Stimulated activated CD4-positive, alpha-beta T cell treated with anti-CD3 and anti-CD28 coated beads, Interleukin-12 subunit alpha, Interleukin-12 subunit beta, amount 100 ng/mL, for 48 hours (primary cell): Measurements from ENCODE around the gene ZFHX3.

Experiments used
- DNase-seq, 3 donors: peaks; one replicate each; pipeline ENCODE4 v3.0.0-alpha.2; 2020; ENCODE audit warnings: low read depth in 2 of 3, low spot score in 1 of 3

ZFHX3 gene

GRCh38 chr16:72934636-72935403 lies 113.1 kb downstream of the ZFHX3 start:
- no peak for DNase-seq

DNA sequence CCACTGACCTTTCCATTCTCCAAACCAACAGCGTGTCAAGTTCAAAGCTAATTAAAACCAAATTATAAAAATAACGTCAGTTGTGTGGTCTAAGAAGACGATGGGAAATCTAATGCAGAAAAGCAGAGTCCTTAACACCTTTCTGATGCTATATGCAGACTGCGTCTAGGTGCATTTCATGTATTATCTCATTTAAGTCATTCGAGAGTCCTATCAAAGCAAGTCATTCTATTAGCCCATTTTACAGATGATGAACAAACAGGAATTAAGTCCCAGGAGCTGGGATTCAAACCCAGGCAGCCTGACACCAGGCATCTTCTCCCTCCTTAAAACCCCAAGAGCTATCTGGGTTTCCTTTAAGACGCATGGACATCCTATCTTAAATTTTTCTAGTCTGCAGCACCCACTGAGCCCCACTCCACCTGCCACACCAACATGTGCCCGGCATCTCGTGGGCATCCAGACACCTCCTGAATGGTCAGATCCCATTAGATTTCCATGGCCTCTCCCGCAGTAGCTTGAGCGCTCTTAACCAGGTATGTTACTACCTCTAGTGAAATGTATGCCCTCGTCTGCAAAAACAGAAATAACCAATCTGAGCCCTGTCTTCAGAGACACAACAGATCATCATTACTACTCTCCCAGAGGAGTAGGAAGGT lies 115.1 kb downstream of the ZFHX3 start:
- no peak for DNase-seq

GRCh38 chr16:72932050-72932449 lies 115.9 kb downstream of the ZFHX3 start:
- no peak for DNase-seq

DNA sequence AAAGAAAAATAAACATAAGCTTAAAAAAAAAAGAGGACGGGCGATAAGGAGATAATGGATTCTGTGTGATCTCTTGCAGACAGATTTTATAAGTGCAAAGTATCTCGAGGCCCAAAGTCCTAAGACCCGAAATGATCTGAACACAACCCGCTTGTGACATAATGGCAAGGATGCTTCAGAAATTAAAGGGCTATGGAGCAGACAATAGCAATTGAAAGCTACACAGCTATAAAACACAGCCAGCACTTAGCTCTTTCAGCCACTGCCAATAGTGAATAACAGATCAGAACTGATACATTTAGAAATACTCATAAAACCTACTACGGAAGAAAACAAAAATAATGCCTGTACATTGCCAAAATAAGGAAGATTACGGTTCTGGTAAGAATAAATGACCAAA lies 117.5 kb downstream of the ZFHX3 start:
- no peak for DNase-seq

- no peak for DNase-seq
Observed at GRCh38 chr16:72928090-72928981, 119.6 kb downstream of the ZFHX3 start.

GRCh38 chr16:72927199-72928089 lies 120.5 kb downstream of the ZFHX3 start:
- no peak for DNase-seq

DNA sequence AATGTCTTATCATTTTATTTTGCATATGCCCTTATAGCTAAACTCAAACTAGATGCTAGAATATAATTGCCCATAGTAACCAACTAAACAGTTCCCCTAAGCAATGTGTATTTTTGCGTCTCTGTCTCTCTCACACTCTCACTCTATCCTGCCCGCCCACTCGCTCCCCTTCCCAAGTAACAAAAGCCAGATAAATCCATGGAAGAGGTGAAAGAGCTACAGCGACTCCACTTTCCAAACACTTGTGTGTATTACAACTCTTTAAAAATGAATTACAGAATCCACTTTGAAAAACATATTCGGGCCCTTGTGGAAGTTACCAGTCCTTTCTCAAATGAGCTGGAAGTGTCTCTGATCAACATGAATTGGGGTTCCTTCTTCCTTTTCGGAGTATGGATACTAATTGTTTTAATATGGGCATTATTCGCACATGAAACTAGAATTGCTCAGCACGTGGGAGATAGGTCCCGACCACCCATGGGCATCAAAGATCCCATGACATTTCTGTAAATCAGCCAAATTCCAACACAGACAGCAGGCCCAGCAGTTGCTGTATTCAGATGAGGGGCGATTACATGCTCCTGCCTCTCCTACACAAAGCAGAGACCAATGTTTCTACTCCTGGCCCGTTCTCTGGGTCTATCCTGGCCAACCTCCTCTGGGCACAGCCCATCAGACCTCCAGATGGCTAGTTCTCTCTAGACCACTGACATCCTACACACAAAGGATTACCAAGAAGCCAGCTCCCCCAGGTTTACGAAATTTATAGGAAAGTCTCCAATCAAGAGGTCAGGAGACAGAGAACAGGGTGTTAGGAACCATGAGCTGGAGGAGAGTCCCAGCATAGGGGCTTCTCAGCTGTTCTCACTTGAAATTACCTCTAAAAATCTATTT lies 121.5 kb downstream of the ZFHX3 start:
- DNase-seq = no peak

- DNase-seq = no peak
Observed at GRCh38 chr16:72925631-72925979, 122.3 kb downstream of the ZFHX3 start.

- no peak for DNase-seq
Observed at GRCh38 chr16:72924927-72925630, 122.8 kb downstream of the ZFHX3 start.

GRCh38 chr16:72924537-72924926 lies 123.4 kb downstream of the ZFHX3 start:
- DNase-seq = no peak

DNA sequence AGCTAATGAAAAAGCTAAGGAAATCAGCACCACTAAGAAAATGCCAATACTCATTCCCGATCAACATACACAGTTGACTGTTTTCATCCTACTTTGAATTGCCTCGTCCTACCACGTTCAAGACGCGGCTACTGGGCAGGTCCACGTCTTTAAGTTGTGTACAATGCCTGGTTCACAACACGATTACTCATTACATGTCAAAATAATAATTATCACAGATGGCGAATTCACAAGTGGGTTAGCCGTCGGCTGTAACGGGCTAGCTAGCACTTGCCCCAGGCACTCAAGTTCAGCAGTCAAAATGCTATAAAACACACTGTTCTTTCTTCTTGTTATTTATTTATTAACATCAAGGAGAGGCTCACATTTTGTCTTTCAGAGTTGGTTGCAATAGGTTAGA lies 124.2 kb downstream of the ZFHX3 start:
- DNase-seq = no peak

GRCh38 chr16:72922714-72923113 lies 125.2 kb downstream of the ZFHX3 start:
- DNase-seq = no peak

DNA sequence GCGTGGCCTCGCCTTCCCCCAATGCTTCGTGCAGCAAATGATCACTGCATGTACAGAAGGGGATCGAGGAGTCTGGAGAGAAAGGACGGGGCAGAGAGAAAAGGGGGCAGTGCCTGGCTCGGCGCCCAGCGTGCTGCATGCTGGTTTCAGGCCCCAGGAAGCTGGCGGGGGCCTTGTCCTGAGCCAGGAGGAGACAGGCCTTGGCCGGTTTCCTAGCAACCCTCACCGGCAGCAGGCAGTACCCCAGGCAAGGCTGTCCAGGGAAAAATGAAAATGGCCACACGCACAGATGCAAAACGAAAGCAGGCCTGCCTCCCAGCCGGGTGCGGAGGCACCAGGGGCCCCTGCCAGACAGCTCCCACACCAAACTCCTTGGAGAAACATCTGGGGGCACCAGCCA lies 126.3 kb downstream of the ZFHX3 start:
- DNase-seq = no peak

DNA sequence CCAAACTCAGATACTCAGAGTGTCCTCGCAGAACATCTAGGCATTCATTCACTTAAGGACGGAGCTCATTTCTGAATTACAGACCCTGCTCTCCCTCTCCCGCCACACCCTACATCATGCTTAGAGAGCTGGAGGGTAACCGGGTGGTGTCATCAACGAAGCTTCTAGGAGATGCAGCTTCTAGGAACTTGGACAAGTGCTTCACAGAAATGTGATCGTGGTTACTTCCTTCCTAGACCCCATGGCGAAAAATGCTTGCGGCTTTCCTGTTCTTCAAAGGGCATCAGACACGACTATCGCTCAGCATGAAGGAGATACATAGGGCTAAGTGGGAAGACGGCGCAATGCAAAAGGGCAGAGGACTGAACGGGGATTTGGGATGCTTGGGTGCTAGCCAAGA lies 126.8 kb downstream of the ZFHX3 start:
- peak in 1 of 3 donors; percentile 2 for DNase-seq

GRCh38 chr16:72917051-72917450 lies 130.9 kb downstream of the ZFHX3 start:
- DNase-seq = no peak

DNA sequence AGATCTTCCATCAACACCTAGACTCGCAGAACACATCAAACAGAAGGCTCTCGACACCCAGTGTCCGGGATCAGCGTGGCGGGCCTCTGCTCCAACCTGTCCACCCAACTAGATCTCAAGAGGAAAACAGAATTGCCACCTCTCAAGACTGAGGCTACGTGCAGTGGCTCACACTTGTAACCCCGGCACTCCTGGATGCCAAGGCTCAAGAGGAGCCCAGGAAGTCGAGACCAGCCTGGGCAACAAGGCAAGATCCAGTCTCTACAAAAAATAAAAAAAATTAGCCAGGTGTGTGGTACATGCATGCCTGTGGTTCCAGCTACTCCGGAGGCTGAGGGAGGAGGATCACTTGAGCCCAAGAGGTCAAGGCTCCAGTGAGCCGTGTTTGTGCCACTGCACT lies 132.6 kb downstream of the ZFHX3 start:
- DNase-seq = no peak

DNA sequence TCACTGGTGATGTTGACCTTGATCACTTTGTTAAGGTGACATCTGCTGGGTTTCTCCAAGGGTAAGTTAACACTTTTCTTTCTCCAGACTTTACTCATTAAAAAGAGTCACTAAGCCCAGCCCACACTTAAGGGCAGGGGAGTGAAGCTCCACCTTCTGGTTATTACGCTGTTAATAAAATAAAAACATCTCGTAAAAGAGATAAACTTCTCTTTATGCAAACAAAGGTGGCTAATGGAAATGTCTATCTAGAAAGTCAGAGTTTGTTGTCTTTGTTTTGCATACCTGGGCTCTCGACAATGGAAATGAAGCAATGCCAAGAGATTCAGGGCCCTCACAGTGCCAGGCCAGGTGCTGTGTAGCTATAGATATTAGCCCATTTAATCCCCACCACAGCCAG lies 134.4 kb downstream of the ZFHX3 start:
- DNase-seq = no peak

- DNase-seq = no peak
Observed at GRCh38 chr16:72911971-72912370, 136.0 kb downstream of the ZFHX3 start.

DNA sequence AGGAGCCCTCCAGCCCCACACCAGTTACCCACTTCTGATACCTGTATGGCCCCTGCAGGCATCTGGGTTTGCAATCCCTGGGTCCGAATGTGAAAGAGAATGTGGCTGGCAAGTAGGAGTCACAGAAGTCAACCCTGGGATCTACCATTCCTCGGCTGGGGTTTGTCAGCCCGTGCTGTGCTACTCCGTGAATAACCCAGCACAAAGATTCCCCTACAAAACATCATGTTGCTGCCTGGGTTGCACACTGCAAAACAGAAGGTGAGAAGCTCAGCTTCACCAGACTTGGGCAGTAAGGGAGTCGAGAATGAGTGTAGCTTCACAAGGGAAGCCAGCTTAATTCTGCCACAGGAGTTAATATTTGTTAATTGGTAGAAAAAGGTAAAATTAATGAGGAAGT lies 137.1 kb downstream of the ZFHX3 start:
- no peak for DNase-seq
